SK-N-SH treated with all-trans-retinoic acid at 6 μM for 48 hours (cell line): ENCODE results near the gene REPS1.

Experiments
- ZNF70 ChIP-seq: fragments of 450-650 bp; formaldehyde crosslinking; IDR thresholded peaks from 2 replicates; pipeline ENCODE4 v1.5.0; 2020; ENCODE audit warnings: mild to moderate bottlenecking, moderate library complexity
- TF ChIP-seq, protein P1 (sequence below): fragments of 250-450 bp; sonication (Bioruptor Pico); IDR thresholded peaks from 2 replicates; pipeline ENCODE4 v1.8.0; 2020; ENCODE audit warnings: mild to moderate bottlenecking, moderate library complexity, borderline replicate concordance
- TF ChIP-seq, protein P2 (sequence below): fragments of 250-450 bp; sonication (Bioruptor Pico); IDR thresholded peaks from 2 replicates; pipeline ENCODE4 v1.5.1; 2021; ENCODE audit warnings: mild to moderate bottlenecking, moderate library complexity
- TF ChIP-seq, protein P3 (sequence below): fragments of 250-450 bp; sonication (Bioruptor Pico); IDR thresholded peaks from 2 replicates; pipeline ENCODE4 v1.8.0; 2021; ENCODE audit warnings: low read depth, mild to moderate bottlenecking, moderate library complexity, borderline replicate concordance

DNA sequence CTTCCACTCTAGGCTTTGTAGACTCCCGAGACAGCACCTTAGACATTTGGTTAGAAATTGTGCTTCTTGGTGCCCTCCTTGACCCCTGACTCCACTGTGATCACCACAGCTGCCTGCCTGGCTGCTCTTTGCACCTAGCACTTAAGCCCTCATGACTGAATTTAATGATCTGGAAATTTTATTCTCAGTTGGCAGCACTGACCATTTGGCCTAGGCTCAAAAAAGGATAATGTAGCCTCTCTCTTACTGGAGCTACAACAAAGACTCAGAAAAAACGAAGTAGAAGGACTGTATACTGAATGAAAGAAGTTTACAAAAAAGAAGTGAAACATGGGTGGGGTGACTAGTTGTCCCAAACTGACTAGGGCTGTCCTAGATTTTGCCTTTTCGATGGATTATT lies 29.2 kb upstream of the REPS1 start:
- TF ChIP-seq, protein P1, sequence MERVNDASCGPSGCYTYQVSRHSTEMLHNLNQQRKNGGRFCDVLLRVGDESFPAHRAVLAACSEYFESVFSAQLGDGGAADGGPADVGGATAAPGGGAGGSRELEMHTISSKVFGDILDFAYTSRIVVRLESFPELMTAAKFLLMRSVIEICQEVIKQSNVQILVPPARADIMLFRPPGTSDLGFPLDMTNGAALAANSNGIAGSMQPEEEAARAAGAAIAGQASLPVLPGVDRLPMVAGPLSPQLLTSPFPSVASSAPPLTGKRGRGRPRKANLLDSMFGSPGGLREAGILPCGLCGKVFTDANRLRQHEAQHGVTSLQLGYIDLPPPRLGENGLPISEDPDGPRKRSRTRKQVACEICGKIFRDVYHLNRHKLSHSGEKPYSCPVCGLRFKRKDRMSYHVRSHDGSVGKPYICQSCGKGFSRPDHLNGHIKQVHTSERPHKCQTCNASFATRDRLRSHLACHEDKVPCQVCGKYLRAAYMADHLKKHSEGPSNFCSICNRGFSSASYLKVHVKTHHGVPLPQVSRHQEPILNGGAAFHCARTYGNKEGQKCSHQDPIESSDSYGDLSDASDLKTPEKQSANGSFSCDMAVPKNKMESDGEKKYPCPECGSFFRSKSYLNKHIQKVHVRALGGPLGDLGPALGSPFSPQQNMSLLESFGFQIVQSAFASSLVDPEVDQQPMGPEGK (CRISPR knock-in tag): no peak
- TF ChIP-seq, protein P2, sequence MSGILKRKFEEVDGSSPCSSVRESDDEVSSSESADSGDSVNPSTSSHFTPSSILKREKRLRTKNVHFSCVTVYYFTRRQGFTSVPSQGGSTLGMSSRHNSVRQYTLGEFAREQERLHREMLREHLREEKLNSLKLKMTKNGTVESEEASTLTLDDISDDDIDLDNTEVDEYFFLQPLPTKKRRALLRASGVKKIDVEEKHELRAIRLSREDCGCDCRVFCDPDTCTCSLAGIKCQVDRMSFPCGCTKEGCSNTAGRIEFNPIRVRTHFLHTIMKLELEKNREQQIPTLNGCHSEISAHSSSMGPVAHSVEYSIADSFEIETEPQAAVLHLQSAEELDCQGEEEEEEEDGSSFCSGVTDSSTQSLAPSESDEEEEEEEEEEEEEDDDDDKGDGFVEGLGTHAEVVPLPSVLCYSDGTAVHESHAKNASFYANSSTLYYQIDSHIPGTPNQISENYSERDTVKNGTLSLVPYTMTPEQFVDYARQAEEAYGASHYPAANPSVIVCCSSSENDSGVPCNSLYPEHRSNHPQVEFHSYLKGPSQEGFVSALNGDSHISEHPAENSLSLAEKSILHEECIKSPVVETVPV (CRISPR knock-in tag): no peak
- TF ChIP-seq, protein P3, sequence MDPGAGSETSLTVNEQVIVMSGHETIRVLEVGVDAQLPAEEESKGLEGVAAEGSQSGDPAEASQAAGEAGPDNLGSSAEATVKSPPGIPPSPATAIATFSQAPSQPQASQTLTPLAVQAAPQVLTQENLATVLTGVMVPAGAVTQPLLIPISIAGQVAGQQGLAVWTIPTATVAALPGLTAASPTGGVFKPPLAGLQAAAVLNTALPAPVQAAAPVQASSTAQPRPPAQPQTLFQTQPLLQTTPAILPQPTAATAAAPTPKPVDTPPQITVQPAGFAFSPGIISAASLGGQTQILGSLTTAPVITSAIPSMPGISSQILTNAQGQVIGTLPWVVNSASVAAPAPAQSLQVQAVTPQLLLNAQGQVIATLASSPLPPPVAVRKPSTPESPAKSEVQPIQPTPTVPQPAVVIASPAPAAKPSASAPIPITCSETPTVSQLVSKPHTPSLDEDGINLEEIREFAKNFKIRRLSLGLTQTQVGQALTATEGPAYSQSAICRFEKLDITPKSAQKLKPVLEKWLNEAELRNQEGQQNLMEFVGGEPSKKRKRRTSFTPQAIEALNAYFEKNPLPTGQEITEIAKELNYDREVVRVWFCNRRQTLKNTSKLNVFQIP (CRISPR knock-in tag): no peak
- no peak for TF ChIP-seq ZNF70 (CRISPR knock-in tag)
